DMS53 treated with DMSO at 0.1 percent for 48 hours (cell line): ENCODE measurements around the gene EPOP.

Experiments
- DNase-seq: peaks from one replicate; lab custom pipeline; 2025; ENCODE audit not compliant: unreplicated experiment; lab: John Stamatoyannopoulos, UW

EPOP gene

GRCh38 chr17:38674749-38675615 lies at the start of gene EPOP:
TSS of gene EPOP (minus strand) at chr17:38674957. CDS start at chr17:38674495, 462 bp downstream.
- DNase-seq: peak; percentile 64

GRCh38 chr17:38721802-38722201 lies 47.0 kb upstream of the EPOP start:
- no peak for DNase-seq

GRCh38 chr17:38720941-38721340 lies 46.2 kb upstream of the EPOP start:
- no peak for DNase-seq

GRCh38 chr17:38719943-38720641 lies 45.3 kb upstream of the EPOP start:
- DNase-seq: no peak

GRCh38 chr17:38719289-38719942 lies 44.7 kb upstream of the EPOP start:
- no peak for DNase-seq

GRCh38 chr17:38717139-38717745 lies 42.5 kb upstream of the EPOP start:
- DNase-seq: no peak

- DNase-seq: no peak
Measured at GRCh38 chr17:38716368-38717005, 41.7 kb upstream of the EPOP start.

- no peak for DNase-seq
Measured at GRCh38 chr17:38715216-38715943, 40.6 kb upstream of the EPOP start.

GRCh38 chr17:38713456-38714075 lies 38.8 kb upstream of the EPOP start:
- DNase-seq: no peak

- no peak for DNase-seq
Measured at GRCh38 chr17:38712593-38712992, 37.8 kb upstream of the EPOP start.

GRCh38 chr17:38711792-38712571 lies 37.2 kb upstream of the EPOP start:
- DNase-seq: no peak

GRCh38 chr17:38710985-38711384 lies 36.2 kb upstream of the EPOP start:
- DNase-seq: no peak

GRCh38 chr17:38710604-38710962 lies 35.8 kb upstream of the EPOP start:
- no peak for DNase-seq

GRCh38 chr17:38709864-38710603 lies 35.3 kb upstream of the EPOP start:
- DNase-seq: no peak

GRCh38 chr17:38709104-38709820 lies 34.5 kb upstream of the EPOP start:
- no peak for DNase-seq

- no peak for DNase-seq
Measured at GRCh38 chr17:38707678-38708351, 33.1 kb upstream of the EPOP start.

- DNase-seq: no peak
Measured at GRCh38 chr17:38706505-38707216, 31.9 kb upstream of the EPOP start.
